HG03432 (cell line): Measurements from ENCODE around the gene ADARB1.

Source experiments
- ATAC-seq: cut with Tn5 transposase; IDR thresholded peaks from one replicate; pipeline ENCODE4 v1.9.1; 2021; ENCODE audit warnings: mild to moderate bottlenecking, moderate library complexity; ENCODE audit not compliant: unreplicated experiment

ADARB1 gene

DNA sequence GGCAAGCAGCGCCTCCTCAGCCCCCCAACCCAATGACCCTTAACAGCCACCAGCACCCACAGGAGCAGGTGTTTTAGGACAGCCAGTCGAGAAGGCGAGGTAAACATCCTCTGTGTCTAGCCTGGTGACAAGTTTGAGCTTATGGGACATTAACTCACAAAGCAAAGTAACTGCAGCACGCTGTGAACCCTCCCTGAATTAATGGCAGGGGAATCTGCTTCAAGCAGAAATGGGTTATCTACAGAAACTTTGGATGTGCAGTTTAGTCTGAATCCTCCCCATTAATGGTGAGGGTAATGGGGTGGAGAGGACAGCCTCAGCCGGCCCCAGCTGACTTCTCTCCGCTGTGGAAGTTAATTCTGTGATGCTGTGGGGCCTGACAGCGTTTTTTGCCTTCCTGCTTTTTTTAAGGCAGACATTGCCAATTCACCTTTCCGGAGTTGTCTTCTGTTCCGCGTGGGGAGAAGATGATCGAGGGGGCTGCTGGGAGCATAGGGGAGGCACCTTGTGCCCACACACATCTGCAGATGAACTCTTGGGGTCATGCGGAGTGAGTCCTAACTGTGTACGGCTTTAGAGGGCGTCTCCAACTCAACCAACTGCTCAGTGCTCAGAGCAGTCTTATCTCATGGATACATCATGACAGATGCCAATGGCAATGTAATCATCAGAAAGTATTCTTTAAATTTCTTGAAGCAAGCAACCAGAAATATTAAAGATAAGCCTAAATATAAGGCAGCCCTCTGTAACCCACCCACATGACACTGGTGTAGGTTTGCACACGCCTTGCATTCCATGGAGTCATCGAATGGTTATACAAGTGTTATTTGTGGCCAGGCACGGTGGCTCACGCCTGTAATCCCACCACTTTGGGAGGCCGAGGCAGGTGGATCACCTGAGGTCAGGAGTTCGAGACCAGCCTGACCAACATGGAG, 172.3 kb downstream of the ADARB1 start:
- no peak for ATAC-seq

DNA sequence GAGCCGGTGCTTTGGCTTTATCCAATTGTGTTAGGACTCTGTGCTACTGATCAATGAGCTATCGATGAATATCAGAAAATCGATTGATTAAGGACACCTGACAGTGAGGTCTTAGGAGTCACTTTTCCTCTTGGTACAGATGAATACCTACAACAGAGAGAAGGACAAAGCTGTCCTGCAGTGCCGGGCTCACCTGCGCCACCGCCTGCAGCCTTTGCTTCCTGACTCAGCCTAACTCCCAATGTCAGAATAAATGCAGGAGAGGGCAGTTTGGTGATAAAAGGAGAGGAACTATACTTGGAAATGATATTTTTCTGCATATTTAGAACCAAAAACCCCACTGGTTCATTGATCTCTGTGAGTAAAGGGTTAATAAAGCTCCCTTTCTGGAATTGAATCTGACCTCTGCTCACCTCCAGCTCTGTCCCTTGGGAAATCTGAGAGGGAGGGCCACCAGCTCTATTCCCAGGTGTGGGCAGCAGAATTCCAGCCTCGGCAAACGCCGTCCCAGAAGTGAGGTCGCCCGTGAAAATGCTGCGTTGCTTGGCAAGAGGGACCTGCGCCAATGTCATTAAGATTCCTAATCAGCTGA, 174.0 kb downstream of the ADARB1 start:
- ATAC-seq, result no peak

GRCh38 chr21:45248893-45249381, 174.6 kb downstream of the ADARB1 start:
- no peak for ATAC-seq

GRCh38 chr21:45249626-45250025, 175.2 kb downstream of the ADARB1 start:
- ATAC-seq, result no peak

DNA sequence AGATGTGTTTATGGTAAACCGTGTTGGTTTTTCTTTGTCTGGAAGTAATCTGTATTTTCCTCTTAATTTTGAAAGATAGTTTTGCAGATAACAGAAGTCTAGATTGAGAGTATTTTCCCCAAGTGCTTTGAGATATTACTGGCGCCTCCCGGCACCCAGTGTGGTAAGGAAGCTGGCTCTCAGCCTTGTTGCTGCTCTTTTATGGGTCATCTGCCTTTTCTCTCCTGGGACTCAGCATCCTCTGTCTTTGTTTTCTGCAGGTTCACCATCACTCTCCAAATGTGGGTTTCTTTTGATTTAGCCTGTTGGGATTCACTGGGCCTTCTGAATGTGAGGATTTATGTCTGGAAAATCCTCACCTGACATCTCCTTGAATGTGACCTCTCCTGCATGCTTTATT, 175.9 kb downstream of the ADARB1 start:
- ATAC-seq, result no peak

DNA sequence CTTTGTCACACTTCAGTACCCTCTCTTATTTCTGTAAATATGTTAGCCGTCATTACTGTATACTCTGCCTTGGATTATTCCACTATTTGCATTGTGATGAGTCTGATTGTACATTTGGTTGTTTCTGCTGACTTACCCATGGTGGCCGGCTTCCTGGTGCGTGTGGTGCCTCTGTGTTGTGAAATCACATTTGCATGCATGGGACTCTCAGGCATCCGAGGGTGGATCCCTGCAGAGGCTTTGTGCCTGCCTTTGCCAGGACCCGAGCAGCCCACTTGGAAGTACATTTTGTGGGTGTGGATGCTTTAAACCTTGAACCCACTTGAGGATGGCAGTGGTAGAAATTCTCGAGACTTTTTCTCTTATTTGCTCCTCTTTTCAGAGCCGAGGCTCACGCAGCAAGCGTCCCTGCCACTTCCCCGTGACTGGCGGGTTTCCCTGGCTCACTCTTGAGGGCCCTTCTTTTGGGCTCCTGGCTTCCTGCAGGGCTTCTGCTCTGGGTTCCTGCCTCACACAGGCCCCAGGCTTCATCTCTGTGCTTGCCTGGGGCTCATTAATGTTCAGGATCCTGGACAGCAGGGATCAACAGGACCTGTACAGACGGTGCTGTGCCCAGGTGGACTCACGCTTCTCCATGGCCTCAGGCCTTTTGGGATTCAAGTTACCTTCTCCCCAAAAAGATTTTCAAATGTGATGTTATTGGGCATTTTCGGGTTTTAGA, 176.7 kb downstream of the ADARB1 start:
- no peak for ATAC-seq

DNA sequence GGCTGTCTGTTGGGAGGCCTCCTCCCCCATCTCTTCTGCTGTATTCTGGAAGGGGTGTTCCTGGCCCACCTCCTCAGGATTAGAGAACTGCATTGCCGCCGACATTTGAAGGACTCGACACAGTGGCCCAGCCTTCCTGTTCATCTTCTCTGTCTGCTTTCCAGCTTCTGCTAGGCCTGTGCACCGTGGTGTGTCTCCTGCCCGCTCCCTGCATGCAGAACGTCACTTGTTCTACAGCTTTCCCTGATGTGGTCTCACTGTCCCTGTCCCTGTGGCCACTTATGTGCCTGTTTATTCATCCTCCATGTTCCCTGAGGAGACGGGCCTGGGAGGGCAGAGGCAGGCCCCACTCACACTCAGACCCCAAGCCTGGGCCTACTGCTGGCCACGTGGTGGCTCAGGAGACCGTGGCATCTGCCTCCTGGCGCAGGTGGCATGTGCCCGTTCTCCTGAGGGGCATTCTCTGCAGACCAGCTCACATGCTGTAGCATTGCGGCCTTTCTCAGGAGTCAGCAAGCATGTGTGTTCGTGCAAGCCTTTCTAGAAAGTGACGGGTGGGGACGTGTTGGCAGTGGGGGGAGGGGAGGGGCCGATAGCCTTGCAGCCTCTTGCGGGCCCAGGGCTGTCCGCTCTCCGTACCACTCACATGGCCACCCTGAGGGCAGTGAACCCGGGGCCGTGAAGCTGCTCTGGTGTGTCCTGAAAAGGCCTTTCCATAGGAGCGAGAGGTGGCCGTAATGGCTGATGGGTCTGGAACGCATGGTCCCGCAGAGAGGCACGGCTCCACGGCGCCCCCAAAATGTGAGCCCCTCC, 177.5 kb downstream of the ADARB1 start:
- ATAC-seq, result no peak

GRCh38 chr21:45252448-45252925, 178.1 kb downstream of the ADARB1 start:
- ATAC-seq, result no peak

GRCh38 chr21:45253180-45253579, 178.8 kb downstream of the ADARB1 start:
- no peak for ATAC-seq

DNA sequence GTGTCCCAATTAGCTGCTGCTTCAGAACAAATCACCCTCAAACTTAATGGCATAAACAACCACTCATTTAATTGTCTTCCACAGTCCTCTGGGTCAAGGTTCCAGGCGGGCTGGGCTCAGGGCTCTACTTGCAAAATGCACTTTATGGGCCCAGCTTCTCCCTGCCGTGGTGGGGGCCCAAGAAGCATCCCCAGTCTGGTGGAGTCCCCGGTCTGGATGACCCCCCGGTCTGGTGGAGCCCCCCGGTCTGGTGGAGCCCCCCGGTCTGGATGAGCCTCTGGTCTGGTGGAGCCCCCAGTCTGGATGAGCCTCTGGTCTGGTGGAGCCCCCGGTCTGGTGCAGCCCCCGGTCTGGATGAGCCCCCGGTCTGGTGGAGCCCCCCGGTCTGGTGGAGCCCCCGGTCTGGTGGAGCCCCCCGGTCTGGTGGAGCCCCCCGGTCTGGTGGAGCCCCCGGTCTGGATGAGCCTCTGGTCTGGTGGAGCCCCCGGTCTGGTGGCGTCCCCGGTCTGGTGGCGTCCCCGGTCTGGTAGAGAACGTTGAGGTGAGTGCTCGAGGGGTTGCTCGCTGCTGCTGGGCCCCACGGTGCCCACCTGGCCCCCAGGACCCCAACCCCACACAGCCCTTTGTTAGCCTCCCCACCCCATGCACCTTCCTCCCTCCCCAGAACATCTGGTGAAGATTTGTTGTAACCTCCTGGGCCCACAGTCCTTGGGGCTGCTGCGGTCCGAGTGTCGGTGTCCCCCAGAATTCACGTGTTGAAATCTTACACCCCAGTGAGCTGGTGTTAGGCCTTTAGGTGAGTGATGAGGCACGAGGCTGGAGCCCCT, 179.5 kb downstream of the ADARB1 start:
- no peak for ATAC-seq

DNA sequence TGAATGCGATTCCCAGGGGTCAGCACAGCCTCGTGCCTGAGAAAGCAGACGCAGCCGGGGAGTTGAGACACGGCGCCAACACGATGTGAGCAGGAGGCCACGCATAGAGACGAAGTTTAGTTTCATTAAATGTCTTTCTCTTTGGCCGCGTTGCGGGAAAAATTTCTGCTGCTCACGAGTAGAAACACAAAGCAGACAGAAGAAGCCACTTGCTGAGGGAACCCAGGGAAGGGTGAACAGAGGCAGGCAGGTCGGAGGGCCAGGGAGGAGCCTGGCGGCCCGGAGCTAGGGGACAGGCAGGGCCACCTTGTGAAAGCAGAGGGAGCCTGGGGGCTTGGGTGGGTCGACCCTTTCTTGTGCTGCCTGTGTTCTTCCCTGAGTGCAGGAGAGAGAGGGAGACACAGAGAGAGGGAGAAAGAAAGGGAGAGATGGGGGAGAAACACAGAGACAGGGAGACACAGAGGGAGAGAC, 180.1 kb downstream of the ADARB1 start:
- no peak for ATAC-seq

DNA sequence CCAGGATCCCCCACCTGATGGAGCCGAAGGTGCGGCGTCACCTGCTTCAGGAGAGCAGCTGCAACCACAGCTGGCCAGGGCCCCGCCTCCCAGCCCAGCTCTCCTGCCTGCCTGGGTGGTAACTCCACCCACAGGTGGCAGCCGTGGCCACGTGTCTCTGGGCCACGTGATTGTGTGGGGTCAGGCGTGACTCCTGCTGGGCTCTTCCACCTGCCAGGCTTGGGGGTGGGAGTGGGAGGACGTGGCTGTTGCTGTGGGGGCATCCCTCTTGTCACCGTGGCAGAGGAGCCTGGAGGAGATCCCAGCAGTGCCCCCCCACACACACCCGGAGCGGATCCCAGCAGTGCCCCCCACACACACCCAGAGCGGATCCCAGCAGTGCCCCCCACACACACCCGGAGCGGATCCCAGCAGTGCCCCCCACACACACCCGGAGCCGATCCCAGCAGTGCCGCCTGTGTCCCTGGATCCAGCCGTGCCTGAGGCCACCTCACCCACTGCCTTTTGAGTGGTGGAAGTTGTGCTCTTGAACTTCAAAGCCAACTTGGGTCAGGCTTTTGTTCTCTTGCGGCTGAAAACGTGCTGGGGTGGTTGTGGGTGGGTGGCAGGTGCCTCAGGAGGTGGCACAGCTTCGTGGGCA, 181.1 kb downstream of the ADARB1 start:
- no peak for ATAC-seq

- ATAC-seq, result no peak
These were observed 181.9 kb downstream of the ADARB1 start for GRCh38 chr21:45256021-45256911.

DNA sequence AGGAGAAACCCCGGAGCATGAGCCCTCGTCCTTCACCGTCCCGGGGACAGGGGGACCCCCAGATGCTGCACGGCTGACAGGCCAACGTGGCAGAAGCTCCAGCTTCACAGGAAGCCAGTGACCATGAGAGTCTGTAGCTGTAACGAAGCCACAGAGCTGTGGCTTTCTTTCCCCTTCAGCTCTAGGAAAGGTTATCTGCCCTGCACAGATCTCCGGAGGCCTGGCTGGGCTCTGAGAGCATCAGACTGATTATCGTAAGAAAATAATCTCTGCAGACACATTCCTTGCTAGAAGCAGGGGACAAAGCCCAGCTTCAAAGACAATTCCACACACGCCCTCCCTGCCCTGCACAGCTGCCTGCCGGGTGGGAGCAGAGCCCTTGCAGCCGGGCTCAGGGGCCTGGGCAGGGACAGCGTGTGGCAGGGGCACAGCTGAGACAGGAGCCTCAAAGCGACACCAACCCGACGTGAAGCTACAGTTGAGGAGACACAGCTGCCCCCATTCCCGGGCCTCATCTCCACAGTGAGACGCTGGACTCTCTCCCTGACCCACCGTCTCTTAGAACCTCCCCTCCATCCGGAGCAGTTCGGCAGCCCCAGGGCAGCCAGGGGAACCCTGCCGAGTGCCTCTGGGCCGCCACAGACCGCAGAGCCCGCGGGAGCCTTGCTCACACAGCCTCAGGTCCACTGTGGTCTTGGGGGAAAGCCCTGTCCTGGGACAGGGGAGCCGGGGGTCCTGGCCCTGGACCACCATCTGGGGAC, 182.7 kb downstream of the ADARB1 start:
- no peak for ATAC-seq

DNA sequence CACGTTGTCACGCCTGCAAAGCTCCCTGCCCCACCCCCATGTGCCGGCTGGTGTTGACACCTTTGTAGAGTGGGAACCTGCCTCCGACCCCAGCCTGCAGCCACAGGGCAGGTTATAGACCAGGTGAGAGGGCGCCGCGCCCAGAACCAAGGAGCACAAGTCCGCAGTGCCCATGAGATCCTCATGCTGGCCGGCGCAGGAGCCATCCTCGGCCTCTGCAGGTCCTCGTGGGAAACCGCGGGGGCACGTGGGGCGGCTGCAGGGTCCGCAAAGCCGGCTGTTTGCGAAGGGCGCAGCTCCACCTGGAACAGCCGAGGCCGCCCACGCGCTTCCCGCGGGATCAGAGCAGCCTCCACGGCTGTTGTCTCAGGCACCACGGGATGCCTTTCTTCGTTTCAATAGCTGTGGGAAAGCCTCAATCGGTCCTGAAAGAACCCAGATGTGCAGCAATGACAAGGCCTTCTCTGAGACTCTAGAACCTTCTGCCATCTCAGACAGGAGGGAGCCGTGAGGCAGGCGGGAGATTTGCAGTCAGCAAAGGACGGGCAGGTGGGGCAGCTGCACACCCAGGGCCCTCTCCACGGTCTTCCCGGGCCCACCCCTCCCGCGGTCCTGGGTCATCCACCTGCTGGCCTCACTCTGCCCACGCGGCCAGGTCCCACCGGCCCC, 183.4 kb downstream of the ADARB1 start:
- no peak for ATAC-seq

DNA sequence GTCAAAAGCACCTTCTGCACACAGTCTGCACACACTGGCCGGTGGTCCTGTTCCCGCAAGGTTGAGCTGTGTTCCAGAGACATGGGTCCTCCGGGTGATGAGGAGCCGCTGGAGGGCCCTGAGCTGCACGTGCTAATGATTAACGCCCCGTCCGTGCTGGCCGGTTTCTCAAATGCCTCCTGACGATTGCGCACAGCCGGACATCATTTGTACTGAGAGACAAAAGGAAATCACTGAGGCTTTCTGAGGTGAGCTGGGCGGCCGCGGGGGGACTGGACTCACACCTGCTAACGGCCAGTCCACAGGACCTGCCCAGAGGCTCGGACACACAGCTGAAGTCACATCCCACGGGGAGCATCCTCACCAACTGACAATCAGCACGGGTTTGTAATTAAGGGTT, 184.1 kb downstream of the ADARB1 start:
- no peak for ATAC-seq
